HEK293T (cell line): ENCODE data around the gene ADAMTS4.

Experiments used
- BHLHE40 ChIP-seq: fragments of 450-650 bp; IDR thresholded peaks from 2 replicates; pipeline ENCODE4 v1.6.1; 2016; ENCODE audit warnings: mild to moderate bottlenecking, moderate library complexity, borderline replicate concordance
- FOXM1 ChIP-seq: fragments of 450-650 bp; IDR thresholded peaks from 2 replicates; pipeline ENCODE4 v1.6.1; 2017; ENCODE audit warnings: mild to moderate bottlenecking, borderline replicate concordance
- HDGF ChIP-seq: fragments of 450-650 bp; IDR thresholded peaks from 2 replicates; pipeline ENCODE4 v1.6.1; 2017; ENCODE audit warnings: antibody characterized with exemption, borderline replicate concordance
- TARDBP ChIP-seq: fragments of 450-650 bp; IDR thresholded peaks from 2 replicates; pipeline ENCODE4 v1.6.1; 2016

GRCh38 chr1:161220002-161220401 is 21.1 kb upstream of the ADAMTS4 start:
- TF ChIP-seq HDGF (no peak), BHLHE40 (no peak), TARDBP (no peak), FOXM1 (no peak)
